ENCODE data around the gene SYNPO. TPM values are rescaled to one million over a fixed set of nuclear protein-coding genes. Genes with fewer than 3 reads are reported as not detected.
A peak's percentile ranks its signal among the peaks of the same experiment; 100 is the strongest.

Gene SYNPO
- total RNA-seq, 1 experiment from 2014 or later, result 5.6 TPM

DNA sequence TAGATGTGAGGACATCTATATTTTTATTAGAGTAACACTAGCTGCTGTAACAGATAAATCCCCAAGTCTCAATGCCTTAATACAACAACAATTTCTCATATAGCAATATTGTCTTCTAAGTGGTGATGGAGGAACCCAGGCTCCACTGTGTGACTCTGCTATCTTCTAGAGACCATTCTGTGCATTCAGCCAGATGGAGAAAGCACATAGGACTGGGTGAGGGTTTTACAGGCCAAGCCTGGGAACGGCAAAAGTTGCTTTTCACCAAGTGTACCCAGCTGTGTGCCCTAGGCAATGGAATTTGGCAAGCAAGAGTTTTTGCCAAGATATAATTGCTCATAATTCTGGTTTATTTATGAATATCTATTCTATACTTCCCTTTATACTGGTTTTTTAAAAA, 48.7 kb downstream of the SYNPO start:
- DNase-seq (ENCODE audit: low read depth), result no peak

DNA sequence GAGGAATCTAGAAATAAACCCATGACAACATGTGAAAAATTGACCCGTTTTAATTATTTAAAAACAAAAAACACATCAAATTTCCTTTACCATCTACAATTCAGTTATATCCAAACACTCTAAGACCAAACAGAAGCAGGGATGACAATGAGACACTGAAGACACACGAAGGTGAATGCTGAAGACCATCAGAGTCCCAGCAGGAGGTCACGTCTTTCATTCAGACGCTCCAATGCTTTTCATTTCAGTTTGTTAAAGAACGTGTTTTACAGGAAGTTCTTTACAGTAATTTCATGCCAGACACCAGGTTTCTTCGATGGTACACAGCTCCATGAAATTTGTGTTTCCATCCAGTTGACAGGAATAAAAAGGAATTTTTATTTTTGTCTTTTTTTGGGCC, 50.3 kb downstream of the SYNPO start:
- DNase-seq (ENCODE audit: low read depth), result no peak

DNA sequence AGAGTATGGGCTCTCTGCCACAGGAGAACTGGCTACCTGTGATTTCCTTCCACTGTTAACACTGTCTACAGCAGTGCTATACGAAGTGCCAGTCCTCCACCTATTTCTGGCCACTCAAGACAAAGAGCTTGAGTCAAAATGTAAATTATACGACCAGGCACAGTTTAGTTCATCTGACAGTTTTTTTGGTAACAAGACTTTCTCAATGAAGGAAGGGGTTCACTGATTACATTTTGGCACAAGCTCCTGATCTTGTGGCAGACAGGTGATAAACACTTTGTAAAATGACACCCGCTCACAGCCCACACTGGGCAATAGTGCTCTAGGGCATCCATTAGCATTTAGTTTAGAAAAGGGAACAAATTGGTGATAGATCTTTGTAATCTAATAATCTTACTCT, 51.8 kb downstream of the SYNPO start:
- DNase-seq (ENCODE audit: low read depth), result no peak

DNA sequence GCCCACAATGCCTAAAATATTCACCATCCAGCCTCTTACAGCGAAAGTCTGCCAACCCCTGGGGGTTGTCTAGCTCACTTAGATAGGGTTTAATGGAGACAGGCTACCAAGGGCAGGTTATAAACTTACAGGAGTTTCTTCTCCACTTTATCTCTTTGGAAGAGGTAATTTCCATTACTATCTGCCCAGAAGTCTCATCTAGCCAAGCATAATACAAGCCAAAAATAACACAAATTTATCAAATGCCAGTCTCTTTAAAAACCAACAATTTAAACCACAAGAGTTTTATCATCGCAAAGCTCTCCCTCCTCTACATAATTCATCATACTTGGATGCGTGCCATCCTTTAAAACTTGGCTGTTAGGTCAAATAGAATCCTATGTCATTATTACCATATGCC, 54.2 kb downstream of the SYNPO start:
- DNase-seq (ENCODE audit: low read depth), result peak; percentile 86

DNA sequence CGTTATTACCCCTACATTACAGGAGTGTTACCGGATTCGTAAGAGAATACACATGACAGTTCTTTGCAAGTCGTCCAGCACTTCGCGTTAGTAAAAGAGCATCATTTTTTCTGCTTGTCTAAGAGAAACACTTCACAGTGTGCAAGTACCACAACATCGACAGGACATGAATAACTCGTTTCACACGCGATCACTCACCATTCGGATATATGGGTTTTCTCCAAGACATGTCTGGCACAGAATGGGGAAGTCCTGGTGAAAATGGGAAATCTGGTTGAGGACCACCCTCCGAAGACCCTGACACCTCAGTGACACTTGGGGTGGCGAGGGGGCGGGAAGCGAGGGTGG, 59.8 kb downstream of the SYNPO start:
- DNase-seq (ENCODE audit: low read depth), result no peak

DNA sequence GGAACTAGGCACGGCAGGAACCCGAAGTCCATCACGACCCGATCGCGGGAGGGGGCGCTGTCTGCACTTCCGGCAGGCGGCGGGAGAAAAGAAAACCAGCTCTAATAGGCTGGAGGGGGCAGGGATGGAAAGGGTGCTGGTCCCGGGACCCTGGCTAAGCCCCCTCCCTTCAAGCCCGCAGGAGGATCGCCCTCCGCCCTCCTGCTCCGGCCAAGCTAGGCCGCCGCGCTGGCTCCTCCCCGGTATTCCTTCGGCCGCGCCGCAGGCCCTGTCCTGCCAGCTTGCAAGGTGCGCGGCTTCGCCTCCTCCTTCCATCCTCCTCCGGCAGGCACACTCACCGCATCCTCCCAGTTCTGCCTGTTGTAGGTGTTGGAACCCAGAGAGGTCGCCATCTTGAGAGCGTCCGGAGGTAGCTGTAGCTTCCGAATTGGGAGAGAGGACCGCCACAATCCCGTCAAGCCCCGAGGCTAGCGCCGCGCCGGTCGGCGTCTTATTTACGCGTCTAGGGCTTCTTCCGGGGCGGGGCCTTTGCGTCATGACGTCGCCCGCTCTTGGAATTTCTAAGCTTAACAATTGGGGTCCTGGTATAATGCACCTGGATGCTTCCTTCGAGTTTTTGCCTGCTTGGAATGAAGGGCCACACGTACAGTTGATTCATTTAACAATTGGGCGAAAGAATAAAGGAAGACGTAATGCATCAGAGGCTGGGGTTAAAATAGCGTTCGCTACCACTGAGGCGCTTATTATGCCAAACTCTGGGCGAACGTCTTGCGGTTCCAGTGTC, 60.3 kb downstream of the SYNPO start, which contains the start of gene RBM22:
Gene RBM22, minus strand, starts transcription at position 469 of the 784 bp plus-strand sequence. Its CDS starts 77 bp downstream, at position 392.
- DNase-seq (ENCODE audit: low read depth), result peak; percentile 91

DNA sequence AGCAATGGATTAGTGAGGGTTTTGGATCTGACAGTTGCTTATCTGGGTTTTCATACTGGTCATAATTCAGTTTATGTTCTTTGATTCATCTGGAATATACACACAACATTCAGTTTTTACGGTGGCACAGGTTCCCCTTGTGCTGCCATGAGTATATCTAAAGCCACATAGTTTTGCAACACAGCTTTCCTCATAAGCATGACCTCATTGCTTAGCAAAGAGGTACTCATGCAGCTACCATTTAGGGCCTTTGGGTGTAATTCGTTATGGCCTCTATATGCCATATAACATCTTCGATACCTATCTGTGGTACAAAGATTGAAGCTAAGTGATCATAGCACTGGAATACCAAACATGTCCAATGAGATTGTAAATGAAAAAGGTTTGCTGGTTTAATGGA, 63.3 kb downstream of the SYNPO start:
- no peak for DNase-seq (ENCODE audit: low read depth)

DNA sequence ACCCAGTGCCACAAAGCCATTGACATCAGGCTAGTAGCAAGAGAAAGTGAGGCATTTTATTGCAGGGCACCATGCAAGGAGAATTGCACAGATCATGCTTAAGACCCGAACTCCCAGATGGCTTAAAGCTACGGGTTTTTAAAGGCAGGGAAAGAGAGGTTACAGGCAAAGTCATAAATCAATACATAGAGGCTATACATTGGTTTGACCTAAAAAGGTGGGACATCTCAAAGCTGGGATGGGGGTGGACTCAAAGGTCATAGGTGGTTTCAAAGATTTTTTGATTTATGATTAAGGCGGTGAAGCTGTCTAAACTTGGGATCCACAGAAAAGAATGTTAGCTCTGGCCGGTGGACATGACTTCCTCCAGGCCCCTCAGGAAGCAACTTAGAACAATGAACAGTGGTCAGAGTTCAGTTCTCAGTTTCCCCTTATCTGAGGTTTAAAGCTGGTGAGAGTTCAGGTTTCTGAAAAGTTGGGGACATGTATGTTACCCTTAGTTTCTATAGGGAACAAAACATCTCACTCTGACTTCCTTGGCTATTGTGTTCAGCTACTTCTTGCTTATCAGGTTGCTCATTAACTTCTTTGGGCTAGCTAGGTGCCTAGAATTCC, 66.4 kb downstream of the SYNPO start:
- no peak for DNase-seq (ENCODE audit: low read depth)

Other genes with a start within 250 kb of the SYNPO start
- 1.8 and 6.0 TPM in 2 replicates for gene CD74, start 227.8 kb upstream of the SYNPO start, total RNA-seq (2014; rRNA removed; shearing (Covaris generic))
- 1,412 and 1,643 TPM in 2 replicates for gene RPS14, start 190.9 kb upstream of the SYNPO start, total RNA-seq (2014; rRNA removed; shearing (Covaris generic))
- gene NDST1, start 132.5 kb upstream of the SYNPO start, total RNA-seq (2014; rRNA removed; shearing (Covaris generic)), result 24.3 and 44.2 TPM in 2 replicates
- 0.25 and 0.34 TPM in 2 replicates for gene MYOZ3, start 20.6 kb downstream of the SYNPO start, total RNA-seq (2014; rRNA removed; shearing (Covaris generic))
- 38.8 and 39.3 TPM in 2 replicates for gene RBM22, start 60.4 kb downstream of the SYNPO start, total RNA-seq (2014; rRNA removed; shearing (Covaris generic))
- gene DCTN4, start 118.4 kb downstream of the SYNPO start, total RNA-seq (2014; rRNA removed; shearing (Covaris generic)), result 48.1 and 66.2 TPM in 2 replicates
- gene SMIM3, start 138.1 kb downstream of the SYNPO start, total RNA-seq (2014; rRNA removed; shearing (Covaris generic)), result 73.1 and 92.7 TPM in 2 replicates
- not detected in 2 replicates for gene IRGM, start 205.9 kb downstream of the SYNPO start, total RNA-seq (2014; rRNA removed; shearing (Covaris generic))

All from M059J (cell line).